ENCODE measurements around the gene NFATC1. TPM values are rescaled to one million over a fixed set of nuclear protein-coding genes. Genes with fewer than 3 reads are reported as not detected.

NFATC1 gene
- polyA plus RNA-seq, 2 donors, result 1.3 to 1.9 TPM

- Histone ChIP-seq H3K4me1 (ENCODE audit: control insufficient read depth in 2 of 2, insufficient read depth in 2 of 2, low read length in 1 of 2) (peaks cover 0 to 8% of the 10 kb centered on the region in 2 donors), H3K4me3 (ENCODE audit: low read depth in 1 of 2, low read length in 2 of 2) (no peak overlapping the region), H3K9me3 (ENCODE audit: control insufficient read depth in 2 of 2, insufficient read depth in 1 of 2, low read depth in 1 of 2, low read length in 1 of 2) (peaks cover 0 to 1% of the 10 kb centered on the region in 2 donors), H3K36me3 (ENCODE audit: control insufficient read depth in 2 of 2, insufficient read depth in 2 of 2, low read length in 1 of 2) (no peaks in the 10 kb centered on the region), H3K27ac (ENCODE audit: low read depth in 2 of 2, low read length in 1 of 2) (no peak overlapping the region), H3K27me3 (ENCODE audit: control insufficient read depth in 1 of 2, insufficient read depth in 2 of 2, low read length in 2 of 2) (peaks cover 0 to 2% of the 10 kb centered on the region in 2 donors)
- 89% methylated on average over 14 to 15 of the region's 15 CpGs for WGBS, 2 donors
These were observed 147.4 kb downstream of the NFATC1 start for GRCh38 chr18:79542876-79543750.

DNA sequence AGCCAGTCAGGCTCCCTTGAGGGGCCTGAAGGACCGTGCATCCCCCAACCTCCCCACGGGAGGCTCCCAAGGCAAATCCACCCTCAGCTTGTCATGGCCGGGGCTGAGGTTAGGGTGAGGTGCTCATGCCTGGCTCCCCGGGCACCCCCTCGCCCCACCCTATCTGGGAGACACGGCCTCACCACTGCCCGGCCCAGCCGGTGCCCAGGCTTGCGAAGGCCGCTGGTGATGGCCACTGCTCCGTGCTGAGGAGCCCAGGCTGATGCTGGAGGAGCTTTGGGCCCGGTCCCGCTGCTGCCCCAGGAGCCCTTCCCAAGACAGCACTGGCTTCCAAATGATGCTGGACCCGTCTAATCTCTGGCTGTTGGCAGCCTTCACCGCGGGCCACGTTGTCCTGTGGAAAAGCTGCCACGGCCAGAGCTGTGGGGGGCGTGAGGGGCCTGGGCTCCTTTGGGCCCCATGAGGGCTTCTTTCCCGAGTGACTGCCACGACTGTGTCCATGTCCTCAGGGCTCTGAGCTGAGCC is 148.2 kb downstream of the NFATC1 start:
- H3K4me3 ChIP-seq (ENCODE audit: low read depth in 1 of 2, low read length in 2 of 2), result no peak overlapping the region
- no peaks in the 10 kb centered on the region for H3K9me3 ChIP-seq (ENCODE audit: control insufficient read depth in 2 of 2, insufficient read depth in 1 of 2, low read depth in 1 of 2, low read length in 1 of 2)
- 77 to 80% methylated on average over 21 of the region's 21 CpGs for WGBS, 2 donors
- H3K4me1 ChIP-seq (ENCODE audit: control insufficient read depth in 2 of 2, insufficient read depth in 2 of 2, low read length in 1 of 2), result peaks cover 0 to 8% of the 10 kb centered on the region in 2 donors
- no peak overlapping the region for H3K27ac ChIP-seq (ENCODE audit: low read depth in 2 of 2, low read length in 1 of 2)
- H3K36me3 ChIP-seq (ENCODE audit: control insufficient read depth in 2 of 2, insufficient read depth in 2 of 2, low read length in 1 of 2), result no peaks in the 10 kb centered on the region
- peaks cover 0 to 2% of the 10 kb centered on the region in 2 donors for H3K27me3 ChIP-seq (ENCODE audit: control insufficient read depth in 1 of 2, insufficient read depth in 2 of 2, low read length in 2 of 2)

DNA sequence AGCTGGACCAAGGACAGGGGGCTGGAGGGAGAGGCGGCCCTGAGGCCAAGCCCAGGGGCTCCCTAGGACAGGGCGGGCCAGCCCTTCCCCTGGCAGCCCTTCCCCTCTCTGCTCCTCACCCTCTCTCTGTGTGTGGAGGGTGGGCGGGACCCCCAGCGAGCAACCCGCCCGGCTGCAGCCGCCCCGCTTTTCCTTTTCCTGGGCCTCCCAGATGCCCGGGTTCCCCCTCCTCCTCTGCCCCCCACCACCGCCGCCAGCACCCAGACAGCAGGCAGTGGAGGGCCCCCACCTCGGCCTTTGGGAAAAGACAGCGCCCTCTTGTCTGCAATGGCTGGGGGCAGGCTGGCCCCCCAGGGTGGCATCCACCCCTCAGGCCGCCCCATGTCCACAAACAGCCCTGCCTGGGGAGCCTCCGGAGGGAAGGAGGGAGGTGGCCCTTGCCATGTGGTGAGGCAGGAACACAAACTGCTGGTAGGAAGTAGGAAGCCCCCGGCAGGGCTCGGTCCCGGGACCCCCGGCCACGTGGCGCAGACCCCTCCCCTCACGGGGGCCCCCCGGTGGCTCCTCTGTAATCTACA is 148.7 kb downstream of the NFATC1 start:
- Histone ChIP-seq H3K36me3 (ENCODE audit: control insufficient read depth in 2 of 2, insufficient read depth in 2 of 2, low read length in 1 of 2) (no peaks in the 10 kb centered on the region), H3K27me3 (ENCODE audit: control insufficient read depth in 1 of 2, insufficient read depth in 2 of 2, low read length in 2 of 2) (peaks cover 0 to 2% of the 10 kb centered on the region in 2 donors), H3K4me3 (ENCODE audit: low read depth in 1 of 2, low read length in 2 of 2) (no peak overlapping the region), H3K4me1 (ENCODE audit: control insufficient read depth in 2 of 2, insufficient read depth in 2 of 2, low read length in 1 of 2) (peaks cover 0 to 8% of the 10 kb centered on the region in 2 donors), H3K9me3 (ENCODE audit: control insufficient read depth in 2 of 2, insufficient read depth in 1 of 2, low read depth in 1 of 2, low read length in 1 of 2) (no peaks in the 10 kb centered on the region), H3K27ac (ENCODE audit: low read depth in 2 of 2, low read length in 1 of 2) (no peak overlapping the region)
- WGBS, 2 donors, result 42 to 56% methylated on average over 18 to 23 of the region's 23 CpGs

GRCh38 chr18:79545255-79545654 is 149.5 kb downstream of the NFATC1 start:
- peaks cover 0 to 2% of the 10 kb centered on the region in 2 donors for H3K27me3 ChIP-seq (ENCODE audit: control insufficient read depth in 1 of 2, insufficient read depth in 2 of 2, low read length in 2 of 2)
- no peak overlapping the region for H3K27ac ChIP-seq (ENCODE audit: low read depth in 2 of 2, low read length in 1 of 2)
- H3K4me3 ChIP-seq (ENCODE audit: low read depth in 1 of 2, low read length in 2 of 2), result no peak overlapping the region
- 83 to 87% methylated on average over 20 of the region's 20 CpGs for WGBS, 2 donors
- no peaks in the 10 kb centered on the region for H3K9me3 ChIP-seq (ENCODE audit: control insufficient read depth in 2 of 2, insufficient read depth in 1 of 2, low read depth in 1 of 2, low read length in 1 of 2)
- H3K36me3 ChIP-seq (ENCODE audit: control insufficient read depth in 2 of 2, insufficient read depth in 2 of 2, low read length in 1 of 2), result no peaks in the 10 kb centered on the region
- H3K4me1 ChIP-seq (ENCODE audit: control insufficient read depth in 2 of 2, insufficient read depth in 2 of 2, low read length in 1 of 2), result peaks cover 0 to 4% of the 10 kb centered on the region in 2 donors

DNA sequence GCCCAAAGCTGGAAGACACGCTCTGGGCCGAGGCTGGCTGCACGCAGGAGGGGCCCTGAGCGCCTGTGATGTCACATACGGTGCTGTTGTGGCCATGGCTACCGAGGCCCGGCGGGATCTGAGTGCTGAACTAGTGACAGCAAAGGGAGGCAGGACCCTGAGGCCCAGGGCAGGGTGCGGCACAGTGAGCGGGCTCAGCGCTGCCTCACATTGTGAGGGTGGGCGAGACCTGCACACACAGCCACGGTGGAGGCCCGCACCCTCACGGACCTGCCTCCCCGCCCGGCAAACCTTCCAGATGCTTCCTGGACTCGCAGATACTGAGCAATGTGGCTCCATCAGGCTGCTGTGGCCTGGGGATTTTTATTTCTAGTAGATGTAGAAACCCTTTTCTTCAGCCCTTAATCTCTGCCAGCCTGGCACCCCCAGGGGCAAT is 150.0 kb downstream of the NFATC1 start:
- Histone ChIP-seq H3K27ac (ENCODE audit: low read depth in 2 of 2, low read length in 1 of 2) (no peak overlapping the region), H3K36me3 (ENCODE audit: control insufficient read depth in 2 of 2, insufficient read depth in 2 of 2, low read length in 1 of 2) (no peaks in the 10 kb centered on the region), H3K4me1 (ENCODE audit: control insufficient read depth in 2 of 2, insufficient read depth in 2 of 2, low read length in 1 of 2) (peaks cover 0 to 3% of the 10 kb centered on the region in 2 donors), H3K9me3 (ENCODE audit: control insufficient read depth in 2 of 2, insufficient read depth in 1 of 2, low read depth in 1 of 2, low read length in 1 of 2) (no peaks in the 10 kb centered on the region), H3K27me3 (ENCODE audit: control insufficient read depth in 1 of 2, insufficient read depth in 2 of 2, low read length in 2 of 2) (peaks cover 0 to 2% of the 10 kb centered on the region in 2 donors), H3K4me3 (ENCODE audit: low read depth in 1 of 2, low read length in 2 of 2) (no peak overlapping the region)
- WGBS, 2 donors, result 84 to 86% methylated on average over 13 to 18 of the region's 18 CpGs

DNA sequence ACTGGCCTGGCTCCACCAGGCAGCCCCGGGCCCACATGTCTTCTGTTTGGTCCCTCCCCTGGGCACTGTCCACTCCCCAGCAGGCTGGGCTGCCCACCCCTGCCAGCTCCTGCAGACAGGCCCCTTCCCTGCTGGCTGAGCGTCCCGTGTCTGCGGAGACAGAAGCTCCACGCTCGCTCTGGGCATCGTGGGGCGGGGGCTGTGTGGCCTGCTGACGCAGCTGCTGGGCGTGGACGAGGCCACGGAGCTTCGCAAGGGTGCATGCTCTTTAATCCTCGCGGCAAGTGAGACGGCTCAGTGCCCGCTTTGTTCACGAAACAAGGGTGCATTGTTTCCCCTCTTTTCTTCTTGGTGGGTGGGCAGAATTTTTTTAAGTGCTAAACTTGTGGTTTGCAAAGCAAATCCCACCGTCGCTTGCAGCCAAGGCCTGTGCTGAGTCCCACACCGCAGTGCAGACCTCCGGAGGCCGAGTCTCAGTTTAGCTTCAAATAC is 151.1 kb downstream of the NFATC1 start:
- Histone ChIP-seq H3K9me3 (ENCODE audit: control insufficient read depth in 2 of 2, insufficient read depth in 1 of 2, low read depth in 1 of 2, low read length in 1 of 2) (no peaks in the 10 kb centered on the region), H3K36me3 (ENCODE audit: control insufficient read depth in 2 of 2, insufficient read depth in 2 of 2, low read length in 1 of 2) (no peaks in the 10 kb centered on the region), H3K27ac (ENCODE audit: low read depth in 2 of 2, low read length in 1 of 2) (no peak overlapping the region), H3K27me3 (ENCODE audit: control insufficient read depth in 1 of 2, insufficient read depth in 2 of 2, low read length in 2 of 2) (peaks cover 0 to 2% of the 10 kb centered on the region in 2 donors), H3K4me3 (ENCODE audit: low read depth in 1 of 2, low read length in 2 of 2) (no peak overlapping the region), H3K4me1 (ENCODE audit: control insufficient read depth in 2 of 2, insufficient read depth in 2 of 2, low read length in 1 of 2) (no peaks in the 10 kb centered on the region)
- 60 to 69% methylated on average over 23 of the region's 23 CpGs for WGBS, 2 donors

DNA sequence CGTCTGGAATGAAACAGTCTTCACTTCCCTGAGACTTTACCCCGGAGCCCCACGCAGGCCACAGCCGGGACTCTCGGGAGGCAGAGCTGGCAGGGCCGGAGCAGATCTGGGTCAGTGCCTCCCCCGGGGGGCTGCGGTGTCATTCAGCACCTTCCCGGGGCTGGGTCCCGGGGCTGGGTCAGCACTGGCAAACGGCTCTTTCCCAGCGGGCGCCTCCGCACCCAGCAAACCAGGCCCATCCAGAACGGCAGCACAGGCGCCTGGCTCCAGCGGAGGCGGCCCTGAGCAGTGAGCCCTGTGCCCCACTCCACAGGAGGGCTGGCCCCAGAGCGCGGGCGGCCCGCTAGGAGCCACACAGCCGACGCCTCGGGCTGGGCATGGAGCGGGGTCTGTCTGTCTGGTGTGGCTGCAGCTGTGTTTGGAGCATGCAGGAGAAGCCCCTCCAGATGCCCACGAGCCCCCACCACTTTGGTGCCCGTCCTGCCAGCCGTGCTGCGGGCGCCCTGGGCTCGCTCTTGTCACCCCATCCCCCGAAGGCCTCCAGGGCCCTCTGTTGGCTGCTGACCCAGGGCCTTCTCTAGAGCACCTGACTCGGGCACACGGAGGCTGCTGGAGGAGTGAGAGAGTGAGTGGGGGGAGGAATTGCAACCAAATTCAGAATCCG is 151.8 kb downstream of the NFATC1 start:
- peaks cover 0 to 3% of the 10 kb centered on the region in 2 donors for H3K4me1 ChIP-seq (ENCODE audit: control insufficient read depth in 2 of 2, insufficient read depth in 2 of 2, low read length in 1 of 2)
- 68 to 78% methylated on average over 34 to 36 of the region's 36 CpGs for WGBS, 2 donors
- no peak overlapping the region for H3K4me3 ChIP-seq (ENCODE audit: low read depth in 1 of 2, low read length in 2 of 2)
- no peaks in the 10 kb centered on the region for H3K9me3 ChIP-seq (ENCODE audit: control insufficient read depth in 2 of 2, insufficient read depth in 1 of 2, low read depth in 1 of 2, low read length in 1 of 2)
- H3K27ac ChIP-seq (ENCODE audit: low read depth in 2 of 2, low read length in 1 of 2), result no peak overlapping the region
- peaks cover 0 to 2% of the 10 kb centered on the region in 2 donors for H3K27me3 ChIP-seq (ENCODE audit: control insufficient read depth in 1 of 2, insufficient read depth in 2 of 2, low read length in 2 of 2)
- H3K36me3 ChIP-seq (ENCODE audit: control insufficient read depth in 2 of 2, insufficient read depth in 2 of 2, low read length in 1 of 2), result no peaks in the 10 kb centered on the region

GRCh38 chr18:79548077-79548450 is 152.3 kb downstream of the NFATC1 start:
- Histone ChIP-seq H3K36me3 (ENCODE audit: control insufficient read depth in 2 of 2, insufficient read depth in 2 of 2, low read length in 1 of 2) (no peaks in the 10 kb centered on the region), H3K4me1 (ENCODE audit: control insufficient read depth in 2 of 2, insufficient read depth in 2 of 2, low read length in 1 of 2) (peaks cover 0 to 5% of the 10 kb centered on the region in 2 donors), H3K27me3 (ENCODE audit: control insufficient read depth in 1 of 2, insufficient read depth in 2 of 2, low read length in 2 of 2) (peaks cover 0 to 2% of the 10 kb centered on the region in 2 donors), H3K9me3 (ENCODE audit: control insufficient read depth in 2 of 2, insufficient read depth in 1 of 2, low read depth in 1 of 2, low read length in 1 of 2) (no peaks in the 10 kb centered on the region), H3K4me3 (ENCODE audit: low read depth in 1 of 2, low read length in 2 of 2) (no peak overlapping the region), H3K27ac (ENCODE audit: low read depth in 2 of 2, low read length in 1 of 2) (no peak overlapping the region)
- WGBS, 2 donors, result 88 to 91% methylated on average over 25 of the region's 25 CpGs

- Histone ChIP-seq H3K27ac (ENCODE audit: low read depth in 2 of 2, low read length in 1 of 2) (no peak overlapping the region), H3K4me3 (ENCODE audit: low read depth in 1 of 2, low read length in 2 of 2) (no peak overlapping the region), H3K27me3 (ENCODE audit: control insufficient read depth in 1 of 2, insufficient read depth in 2 of 2, low read length in 2 of 2) (peaks cover 0 to 2% of the 10 kb centered on the region in 2 donors), H3K9me3 (ENCODE audit: control insufficient read depth in 2 of 2, insufficient read depth in 1 of 2, low read depth in 1 of 2, low read length in 1 of 2) (no peaks in the 10 kb centered on the region), H3K4me1 (ENCODE audit: control insufficient read depth in 2 of 2, insufficient read depth in 2 of 2, low read length in 1 of 2) (peaks cover 0 to 9% of the 10 kb centered on the region in 2 donors), H3K36me3 (ENCODE audit: control insufficient read depth in 2 of 2, insufficient read depth in 2 of 2, low read length in 1 of 2) (no peaks in the 10 kb centered on the region)
- WGBS, 2 donors, result 91% methylated on average over 24 of the region's 24 CpGs
These were observed 152.9 kb downstream of the NFATC1 start for GRCh38 chr18:79548621-79548985.
